Neural crest cell (in vitro differentiated cells): ENCODE data around the gene RPL26. TPM values are rescaled to one million over a fixed set of nuclear protein-coding genes. Genes with fewer than 3 reads are reported as not detected.
A peak's percentile ranks its signal among the peaks of the same experiment; 100 is the strongest.

Source experiments
- DNase-seq: peaks from one replicate; pipeline ENCODE4 v3.0.0; 2021; ENCODE audit warnings: low read depth, mixed read lengths, low spot score
- H3K27ac Mint-ChIP-seq: one replicate; pipeline ENCODE4 v1.8.0; 2021; ENCODE audit warnings: mild to moderate bottlenecking, mixed read lengths; ENCODE audit not compliant: unreplicated experiment
- H3K27me3 Mint-ChIP-seq: 2 replicates; pipeline ENCODE4 v1.8.0; 2021; ENCODE audit warnings: low read depth, mild to moderate bottlenecking, mixed read lengths
- H3K36me3 Mint-ChIP-seq: 2 replicates; pipeline ENCODE4 v1.8.0; 2021; ENCODE audit warnings: low read depth, mild to moderate bottlenecking, mixed read lengths
- H3K4me1 Mint-ChIP-seq: 2 replicates; pipeline ENCODE4 v1.8.0; 2021; ENCODE audit warnings: mixed read lengths
- H3K4me3 Mint-ChIP-seq: one replicate; pipeline ENCODE4 v1.8.0; 2021; ENCODE audit warnings: mild to moderate bottlenecking, mixed read lengths
- H3K9me3 Mint-ChIP-seq: 2 replicates; pipeline ENCODE4 v1.8.0; 2021; ENCODE audit warnings: mixed read lengths
- total RNA-seq: library from RNA; stranded (reverse); gene quantifications from 2 replicates; pipeline ENCODE4 v1.2.1, GENCODE V29; 2021
- TF ChIP-seq, protein P1 (sequence below): fragments of 200-600 bp; sonication (generic); conservative IDR thresholded peaks from 2 replicates; pipeline ENCODE4 v1.5.0; 2021; ENCODE audit warnings: antibody characterized with exemption, mild to moderate bottlenecking

RPL26 gene
- total RNA-seq, 1 donor from 2014 or later = 1,793 TPM

DNA sequence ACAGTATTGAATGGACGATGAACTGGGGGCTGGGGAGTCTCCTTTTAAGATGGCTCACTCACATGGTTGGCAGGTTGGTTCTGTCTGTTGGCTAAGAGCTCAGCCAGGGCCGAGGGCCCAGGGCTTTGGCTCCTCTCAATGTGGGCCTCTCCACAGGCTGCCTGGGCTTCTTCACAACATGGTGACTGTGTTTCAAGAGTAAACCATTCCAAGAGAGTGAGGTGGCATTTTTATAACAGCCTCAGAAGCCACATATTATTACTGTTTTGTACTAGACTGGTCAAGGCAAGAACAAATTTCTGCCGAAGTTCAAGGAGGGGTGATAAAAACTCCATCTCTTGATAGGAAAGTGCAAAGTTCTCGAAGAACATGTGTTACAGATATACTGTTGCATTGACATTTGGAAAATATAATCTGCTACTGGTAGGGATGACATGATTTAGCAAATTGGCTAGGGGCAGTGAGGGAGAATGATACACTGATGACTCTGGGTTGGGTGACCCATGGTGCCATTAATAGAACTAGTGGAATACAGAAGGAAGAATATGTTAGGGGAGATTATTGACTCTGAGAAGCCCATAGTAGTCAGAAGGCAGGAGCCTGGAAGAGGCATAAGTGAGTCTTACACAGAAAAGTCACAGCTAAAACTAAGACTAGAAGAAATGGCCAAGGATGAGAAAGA lies 20.2 kb downstream of the RPL26 start:
- Mint-ChIP-seq H3K9me3 (no peaks in the 10 kb centered on the region), H3K4me1 (peaks cover 24% of the 10 kb centered on the region), H3K36me3 (peaks cover 7% of the 10 kb centered on the region), H3K4me3 (no peak overlapping the region), H3K27ac (no peak overlapping the region), H3K27me3 (no peaks in the 10 kb centered on the region)
- no peak for DNase-seq
- TF ChIP-seq, protein P1, sequence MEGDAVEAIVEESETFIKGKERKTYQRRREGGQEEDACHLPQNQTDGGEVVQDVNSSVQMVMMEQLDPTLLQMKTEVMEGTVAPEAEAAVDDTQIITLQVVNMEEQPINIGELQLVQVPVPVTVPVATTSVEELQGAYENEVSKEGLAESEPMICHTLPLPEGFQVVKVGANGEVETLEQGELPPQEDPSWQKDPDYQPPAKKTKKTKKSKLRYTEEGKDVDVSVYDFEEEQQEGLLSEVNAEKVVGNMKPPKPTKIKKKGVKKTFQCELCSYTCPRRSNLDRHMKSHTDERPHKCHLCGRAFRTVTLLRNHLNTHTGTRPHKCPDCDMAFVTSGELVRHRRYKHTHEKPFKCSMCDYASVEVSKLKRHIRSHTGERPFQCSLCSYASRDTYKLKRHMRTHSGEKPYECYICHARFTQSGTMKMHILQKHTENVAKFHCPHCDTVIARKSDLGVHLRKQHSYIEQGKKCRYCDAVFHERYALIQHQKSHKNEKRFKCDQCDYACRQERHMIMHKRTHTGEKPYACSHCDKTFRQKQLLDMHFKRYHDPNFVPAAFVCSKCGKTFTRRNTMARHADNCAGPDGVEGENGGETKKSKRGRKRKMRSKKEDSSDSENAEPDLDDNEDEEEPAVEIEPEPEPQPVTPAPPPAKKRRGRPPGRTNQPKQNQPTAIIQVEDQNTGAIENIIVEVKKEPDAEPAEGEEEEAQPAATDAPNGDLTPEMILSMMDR = no peak

GRCh38 chr17:8360751-8361150 lies 22.2 kb downstream of the RPL26 start:
- peaks cover 24% of the 10 kb centered on the region for H3K4me1 Mint-ChIP-seq
- H3K27me3 Mint-ChIP-seq = no peaks in the 10 kb centered on the region
- no peak overlapping the region for H3K4me3 Mint-ChIP-seq
- H3K27ac Mint-ChIP-seq = no peak overlapping the region
- peaks cover 4% of the 10 kb centered on the region for H3K36me3 Mint-ChIP-seq
- no peak for DNase-seq
- H3K9me3 Mint-ChIP-seq = peaks cover 5% of the 10 kb centered on the region
- TF ChIP-seq, protein P1 = no peak

DNA sequence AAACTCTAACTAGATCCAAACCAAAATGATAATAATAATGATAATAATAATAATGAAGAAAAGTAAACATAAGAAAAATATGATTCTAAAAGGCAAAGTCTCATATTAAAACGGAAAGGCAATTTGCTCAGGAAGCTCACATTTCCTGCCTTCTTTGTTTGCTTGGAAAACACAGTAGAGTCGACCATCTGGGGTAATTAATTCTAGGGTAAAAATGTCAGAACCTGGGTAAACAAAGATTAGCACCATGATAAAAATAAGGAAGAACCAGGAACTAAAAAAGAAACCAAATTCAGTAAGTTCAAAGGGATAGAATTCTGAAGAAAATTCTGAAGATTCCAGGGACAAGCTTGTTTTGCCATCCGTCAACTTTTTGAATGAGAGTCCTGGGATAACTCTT lies 22.7 kb downstream of the RPL26 start:
- peak overlapping the region; percentile 57 for H3K27ac Mint-ChIP-seq
- H3K4me3 Mint-ChIP-seq = no peak overlapping the region
- TF ChIP-seq, protein P1 = no peak
- no peaks in the 10 kb centered on the region for H3K27me3 Mint-ChIP-seq
- peaks cover 5% of the 10 kb centered on the region for H3K9me3 Mint-ChIP-seq
- H3K4me1 Mint-ChIP-seq = peaks cover 24% of the 10 kb centered on the region
- DNase-seq = no peak
- H3K36me3 Mint-ChIP-seq = peaks cover 4% of the 10 kb centered on the region

DNA sequence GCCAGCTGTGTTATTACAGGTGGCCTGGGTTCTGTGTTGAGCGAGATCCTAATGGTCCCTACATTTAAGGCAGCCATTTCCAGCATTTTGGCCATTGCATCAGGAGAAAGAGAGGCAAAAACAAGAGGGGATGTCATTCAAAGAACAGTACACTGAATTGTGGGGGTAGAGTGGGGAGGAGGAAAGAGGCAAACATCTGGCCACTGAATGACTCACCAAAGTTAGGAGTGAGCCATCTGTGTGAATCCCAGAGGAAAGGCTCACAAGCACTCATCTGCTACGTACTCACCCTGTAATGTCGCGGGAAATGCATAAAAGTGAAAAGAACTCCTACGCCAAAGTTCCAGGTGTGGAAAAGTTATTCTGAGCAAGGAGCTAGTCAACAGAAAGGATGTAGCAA lies 23.2 kb downstream of the RPL26 start:
- DNase-seq = no peak
- H3K27ac Mint-ChIP-seq = peak overlapping the region; percentile 84
- peaks cover 24% of the 10 kb centered on the region for H3K4me1 Mint-ChIP-seq
- no peaks in the 10 kb centered on the region for H3K27me3 Mint-ChIP-seq
- TF ChIP-seq, protein P1 = no peak
- peaks cover 4% of the 10 kb centered on the region for H3K36me3 Mint-ChIP-seq
- peaks cover 5% of the 10 kb centered on the region for H3K9me3 Mint-ChIP-seq
- no peak overlapping the region for H3K4me3 Mint-ChIP-seq

DNA sequence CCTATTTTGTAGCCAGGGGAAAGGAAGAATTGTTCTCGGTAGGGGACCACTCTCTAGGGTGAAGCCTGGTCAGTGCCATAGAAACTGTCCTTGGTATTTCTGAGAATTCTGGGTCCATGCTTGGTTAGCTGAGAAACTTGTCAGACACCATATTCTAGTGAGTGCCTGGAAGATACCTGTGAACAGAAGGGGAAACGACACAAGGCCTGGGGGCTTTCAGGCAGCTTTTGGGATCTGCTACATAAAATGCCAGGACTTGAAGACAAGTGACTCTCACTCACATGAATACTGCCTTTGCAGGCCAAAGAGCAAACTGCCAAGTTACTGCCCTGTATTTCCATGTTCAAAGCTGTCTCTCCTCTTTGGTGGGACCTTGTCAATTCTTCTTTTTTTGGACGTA lies 25.1 kb downstream of the RPL26 start:
- H3K27ac Mint-ChIP-seq = no peak overlapping the region
- no peak for DNase-seq
- peaks cover 3% of the 10 kb centered on the region for H3K36me3 Mint-ChIP-seq
- peaks cover 5% of the 10 kb centered on the region for H3K9me3 Mint-ChIP-seq
- no peak overlapping the region for H3K4me3 Mint-ChIP-seq
- TF ChIP-seq, protein P1 = no peak
- peaks cover 29% of the 10 kb centered on the region for H3K4me1 Mint-ChIP-seq
- no peaks in the 10 kb centered on the region for H3K27me3 Mint-ChIP-seq
